Smooth muscle cell (in vitro differentiated cells): ENCODE measurements around the gene UBE2I. TPM values are rescaled to one million over a fixed set of nuclear protein-coding genes. Genes with fewer than 3 reads are reported as not detected.

Experiments used
- DNase-seq: peaks from one replicate; lab custom pipeline; 2025; ENCODE audit not compliant: unreplicated experiment; lab: John Stamatoyannopoulos, UW
- H2AFZ ChIP-seq: fragments of 200-600 bp; sonication (generic); 2 replicates; pipeline ENCODE4 v1.6.0; 2016; ENCODE audit warnings: antibody characterized with exemption, low read depth, mild to moderate bottlenecking
- H3F3A ChIP-seq: fragments of 200-600 bp; sonication (generic); 2 replicates; pipeline ENCODE4 v1.6.0; 2017; ENCODE audit warnings: antibody characterized with exemption, low read depth
- H3K27ac ChIP-seq: fragments of 200-600 bp; sonication (generic); 2 replicates; pipeline ENCODE4 v1.5.1; 2016; ENCODE audit warnings: low read depth, mild to moderate bottlenecking
- H3K27me3 ChIP-seq: fragments of 200-600 bp; sonication (generic); 2 replicates; pipeline ENCODE4 v1.6.1; 2016; ENCODE audit warnings: low read depth, mild to moderate bottlenecking
- H3K36me3 ChIP-seq: fragments of 200-600 bp; sonication (generic); 2 replicates; pipeline ENCODE4 v1.5.1; 2016; ENCODE audit warnings: low read depth
- H3K4me1 ChIP-seq: fragments of 200-600 bp; sonication (generic); 2 replicates; pipeline ENCODE4 v1.5.1; 2016; ENCODE audit warnings: low read depth
- H3K4me2 ChIP-seq: fragments of 200-600 bp; sonication (generic); 2 replicates; pipeline ENCODE4 v1.6.0; 2016; ENCODE audit warnings: mild to moderate bottlenecking
- H3K4me3 ChIP-seq: fragments of 200-600 bp; sonication (generic); 2 replicates; pipeline ENCODE4 v1.5.1; 2016; ENCODE audit warnings: mild to moderate bottlenecking
- H3K79me2 ChIP-seq: fragments of 200-600 bp; sonication (generic); 2 replicates; pipeline ENCODE4 v1.6.0; 2016; ENCODE audit warnings: low read depth, mild to moderate bottlenecking
- H3K9ac ChIP-seq: fragments of 200-600 bp; sonication (generic); 2 replicates; pipeline ENCODE4 v1.6.0; 2016; ENCODE audit warnings: low read depth
- H3K9me3 ChIP-seq: fragments of 200-600 bp; sonication (generic); replicated peaks from 2 replicates; pipeline ENCODE4 v1.5.1; 2016; ENCODE audit warnings: low read depth
- H4K20me1 ChIP-seq: fragments of 200-600 bp; sonication (generic); 2 replicates; pipeline ENCODE4 v1.6.0; 2016; ENCODE audit warnings: low read depth
- WGBS: methylation state at CpG from one replicate; pipeline ENCODE4 v1.1.7; 2016; ENCODE audit warnings: low lambda C conversion rate; 5-methylcytosine and 5-hydroxymethylcytosine counted together
- polyA plus RNA-seq: library from polyadenylated mRNA; unstranded; fragments of >200 nt; fragmentation: Nextera tagmentation; extraction: Ambion mirVana; gene quantifications from 2 replicates; pipeline ENCODE4 v1.2.1, GENCODE V29; 2016
- total RNA-seq: library from RNA; depleted of rRNA; stranded (reverse); fragments of >200 nt; gene quantifications from 2 replicates; pipeline ENCODE4 v1.2.3, GENCODE V29; 2014
- TF ChIP-seq, protein P1 (sequence below): fragments of 200-600 bp; sonication (generic); IDR thresholded peaks from 2 replicates; pipeline ENCODE4 v1.5.1; 2017; ENCODE audit warnings: borderline replicate concordance, mild to moderate bottlenecking, antibody characterized with exemption; ENCODE audit not compliant: insufficient read depth, poor library complexity, severe bottlenecking

Gene UBE2I
- total and polyA plus RNA-seq, 2 experiments from 2014 or later, result 95.9 to 169 TPM

DNA sequence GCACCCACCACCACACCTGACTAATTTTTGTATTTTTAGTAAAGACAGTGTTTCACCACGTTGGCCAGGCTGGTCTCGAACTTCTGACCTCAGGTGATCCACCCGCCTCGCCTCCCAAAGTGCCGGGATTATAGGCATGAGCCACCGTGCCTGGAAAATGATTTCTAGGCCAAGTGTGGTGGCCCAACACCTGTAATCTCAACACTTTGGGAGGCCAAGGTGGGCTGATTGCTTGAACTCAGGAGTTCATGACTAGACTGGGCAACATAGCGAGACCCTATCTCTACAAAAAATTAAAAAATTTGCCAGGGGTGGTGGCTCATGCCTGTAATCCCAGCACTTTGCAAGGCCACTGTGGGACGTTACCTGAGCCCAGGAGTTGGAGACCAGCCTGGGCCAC lies 13.0 kb downstream of the UBE2I start:
- Histone ChIP-seq H4K20me1 (peaks cover 70% of the 10 kb centered on the region), H3K9ac (no peak overlapping the region), H3K36me3 (peaks cover 5% of the 10 kb centered on the region), H2AFZ (no peak overlapping the region), H3K9me3 (no peaks in the 10 kb centered on the region), H3K27me3 (no peaks in the 10 kb centered on the region), H3K4me3 (no peak overlapping the region), H3K27ac (no peak overlapping the region), H3K4me2 (no peak overlapping the region), H3K4me1 (no peaks in the 10 kb centered on the region), H3K79me2 (peaks cover 20% of the 10 kb centered on the region), H3F3A (no peaks in the 10 kb centered on the region)
- WGBS, result 98% methylated on average over 8 of the region's 8 CpGs
- TF ChIP-seq, protein P1, sequence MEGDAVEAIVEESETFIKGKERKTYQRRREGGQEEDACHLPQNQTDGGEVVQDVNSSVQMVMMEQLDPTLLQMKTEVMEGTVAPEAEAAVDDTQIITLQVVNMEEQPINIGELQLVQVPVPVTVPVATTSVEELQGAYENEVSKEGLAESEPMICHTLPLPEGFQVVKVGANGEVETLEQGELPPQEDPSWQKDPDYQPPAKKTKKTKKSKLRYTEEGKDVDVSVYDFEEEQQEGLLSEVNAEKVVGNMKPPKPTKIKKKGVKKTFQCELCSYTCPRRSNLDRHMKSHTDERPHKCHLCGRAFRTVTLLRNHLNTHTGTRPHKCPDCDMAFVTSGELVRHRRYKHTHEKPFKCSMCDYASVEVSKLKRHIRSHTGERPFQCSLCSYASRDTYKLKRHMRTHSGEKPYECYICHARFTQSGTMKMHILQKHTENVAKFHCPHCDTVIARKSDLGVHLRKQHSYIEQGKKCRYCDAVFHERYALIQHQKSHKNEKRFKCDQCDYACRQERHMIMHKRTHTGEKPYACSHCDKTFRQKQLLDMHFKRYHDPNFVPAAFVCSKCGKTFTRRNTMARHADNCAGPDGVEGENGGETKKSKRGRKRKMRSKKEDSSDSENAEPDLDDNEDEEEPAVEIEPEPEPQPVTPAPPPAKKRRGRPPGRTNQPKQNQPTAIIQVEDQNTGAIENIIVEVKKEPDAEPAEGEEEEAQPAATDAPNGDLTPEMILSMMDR, result no peak
- DNase-seq, result no peak

- H3F3A ChIP-seq, result no peaks in the 10 kb centered on the region
- H3K9ac ChIP-seq, result no peak overlapping the region
- no peak overlapping the region for H3K4me2 ChIP-seq
- 96% methylated on average over 35 of the region's 35 CpGs for WGBS
- no peak for DNase-seq
- TF ChIP-seq, protein P1, result no peak
- H2AFZ ChIP-seq, result no peak overlapping the region
- H3K27ac ChIP-seq, result no peak overlapping the region
- peaks cover 5% of the 10 kb centered on the region for H3K36me3 ChIP-seq
- H3K4me3 ChIP-seq, result no peak overlapping the region
- peaks cover 10% of the 10 kb centered on the region for H3K79me2 ChIP-seq
- H4K20me1 ChIP-seq, result peaks cover 58% of the 10 kb centered on the region
- H3K4me1 ChIP-seq, result no peaks in the 10 kb centered on the region
- no peaks in the 10 kb centered on the region for H3K9me3 ChIP-seq
- H3K27me3 ChIP-seq, result no peaks in the 10 kb centered on the region
Measured at GRCh38 chr16:1323296-1324239, 14.1 kb downstream of the UBE2I start.

- Histone ChIP-seq H3K9ac (no peak overlapping the region), H2AFZ (no peak overlapping the region), H3K4me2 (no peak overlapping the region), H3F3A (no peaks in the 10 kb centered on the region), H3K36me3 (peaks cover 5% of the 10 kb centered on the region), H3K27ac (no peak overlapping the region), H3K79me2 (peaks cover 6% of the 10 kb centered on the region), H3K4me1 (no peaks in the 10 kb centered on the region), H3K4me3 (no peak overlapping the region), H4K20me1 (peaks cover 51% of the 10 kb centered on the region), H3K9me3 (no peaks in the 10 kb centered on the region), H3K27me3 (no peaks in the 10 kb centered on the region)
- DNase-seq, result no peak
- TF ChIP-seq, protein P1, result no peak
- WGBS, result 89% methylated on average over 22 of the region's 22 CpGs
Measured at GRCh38 chr16:1324286-1324826, 14.9 kb downstream of the UBE2I start.
